Psoas muscle (tissue), 8 donors: ENCODE results near the gene RSPRY1. TPM values are rescaled to one million over a fixed set of nuclear protein-coding genes. Genes with fewer than 3 reads are reported as not detected.

Source experiments
- ATAC-seq, 4 donors: fragments of 200-7000 bp; cut with Tn5 transposase; one replicate each; pipeline ENCODE4 v1.9.1; 2020; ENCODE audit warnings: moderate library complexity in 3 of 4, mild to moderate bottlenecking in 2 of 4
- DNase-seq, 2 donors: peaks; one replicate each; pipeline ENCODE4 v3.0.0-alpha.2; 2020
- H3K27ac ChIP-seq: fragments of 200-600 bp; one replicate; pipeline ENCODE4 v1.8.0; 2022
- H3K27me3 ChIP-seq, 3 donors: fragments of 200-600 bp in 1 of 3; one replicate each; pipeline versions ENCODE4 v1.6.1 to v1.8.0; 2013 to 2022; ENCODE audit warnings: low read length in 2 of 3, mild to moderate bottlenecking in 2 of 3, moderate library complexity in 1 of 3; ENCODE audit not compliant: insufficient read depth in 3 of 3
- H3K36me3 ChIP-seq, 2 donors: fragments of 200-600 bp in 1 of 2; one replicate each; pipeline versions ENCODE4 v1.6.1 to v1.8.0; 2013 to 2022; ENCODE audit warnings: low read depth in 1 of 2, mild to moderate bottlenecking in 1 of 2, moderate library complexity in 1 of 2; ENCODE audit not compliant: insufficient read depth in 1 of 2
- H3K4me1 ChIP-seq: fragments of 200-600 bp; one replicate; pipeline ENCODE4 v1.8.0; 2022
- H3K4me3 ChIP-seq: fragments of 200-600 bp; one replicate; pipeline ENCODE4 v1.8.0; 2022; ENCODE audit warnings: mild to moderate bottlenecking
- H3K9me3 ChIP-seq: fragments of 200-600 bp; one replicate; pipeline ENCODE4 v1.8.0; 2022
- whole genome bisulfite sequencing, 3 donors: extraction: QIAGEN DNeasy Blood & Tissue Kit; methylation state at CpG; one replicate each; pipeline versions ENCODE4 v1.1.6 to v1.1.7; 2013; 5-methylcytosine and 5-hydroxymethylcytosine counted together
- intact Hi-C, 2 donors: fragments of 100-400 bp; cut with DNase I; formaldehyde crosslinking; loops; one replicate each; pipeline versions ENCODE4 v1.11.0 to v1.14.2; 2022
- polyA plus RNA-seq, 3 donors: library from polyadenylated mRNA; stranded (reverse); fragments of 200-250 nt; gene quantifications; one replicate each; pipeline ENCODE4 v1.2.3, GENCODE V29; 2013
- total RNA-seq, 4 donors: library from RNA; stranded (reverse); fragmentation: NEBNext Ultra II Directional in 2 of 4; extraction: Animal tissue kit (Norgen Biotek cat#: 25700) in 2 of 4; gene quantifications; one replicate each; pipeline versions ENCODE4 v1.2.1 to v1.2.4, GENCODE V29; 2021 to 2023
- TF ChIP-seq, protein P1 (sequence below): fragments of 200-600 bp; IDR thresholded peaks from one replicate; pipeline ENCODE4 v1.8.0; 2022; ENCODE audit warnings: antibody characterized with exemption
- donor health status: healthy with polysubstance abuse.
- donor health status: DM: no; HTN: no; CAD: no; lungs with moderate emphysema.
- donor health status: Bipolar disorder and iron deficiency.
- donor health status: healthy.
- donor health status: DM: yes; HTN: yes; CAD: no.
- donor health status: DM: no; HTN: no; CAD: no.
- donor health status: DM: no; HTN: no; CAD: no.
- donor health status: DM: yes; HTN: yes; CAD: no.

Gene RSPRY1
- total and polyA plus RNA-seq, 7 donors, result 7.1 to 19.5 (median 15.2) TPM

DNA sequence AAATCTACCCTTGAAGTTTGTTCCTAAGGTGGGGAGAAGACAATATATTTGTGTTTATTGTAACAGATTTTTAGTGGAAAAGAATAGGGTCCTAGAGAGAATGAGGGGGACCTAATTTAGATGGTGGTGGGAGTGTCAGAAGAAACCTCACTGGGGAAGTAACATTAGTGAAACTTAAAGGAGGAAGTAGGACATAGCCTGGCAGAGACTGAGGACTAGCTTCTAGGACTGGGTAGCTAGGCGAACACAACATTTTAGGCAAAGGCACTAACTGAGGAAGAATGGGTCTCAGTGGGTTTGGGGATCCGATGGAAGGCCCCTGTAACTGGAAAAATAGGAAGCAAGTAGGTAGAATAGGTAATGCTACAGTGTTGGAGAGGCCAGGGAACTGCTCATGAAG lies 54.7 kb downstream of the RSPRY1 start:
- TF ChIP-seq, protein P1, sequence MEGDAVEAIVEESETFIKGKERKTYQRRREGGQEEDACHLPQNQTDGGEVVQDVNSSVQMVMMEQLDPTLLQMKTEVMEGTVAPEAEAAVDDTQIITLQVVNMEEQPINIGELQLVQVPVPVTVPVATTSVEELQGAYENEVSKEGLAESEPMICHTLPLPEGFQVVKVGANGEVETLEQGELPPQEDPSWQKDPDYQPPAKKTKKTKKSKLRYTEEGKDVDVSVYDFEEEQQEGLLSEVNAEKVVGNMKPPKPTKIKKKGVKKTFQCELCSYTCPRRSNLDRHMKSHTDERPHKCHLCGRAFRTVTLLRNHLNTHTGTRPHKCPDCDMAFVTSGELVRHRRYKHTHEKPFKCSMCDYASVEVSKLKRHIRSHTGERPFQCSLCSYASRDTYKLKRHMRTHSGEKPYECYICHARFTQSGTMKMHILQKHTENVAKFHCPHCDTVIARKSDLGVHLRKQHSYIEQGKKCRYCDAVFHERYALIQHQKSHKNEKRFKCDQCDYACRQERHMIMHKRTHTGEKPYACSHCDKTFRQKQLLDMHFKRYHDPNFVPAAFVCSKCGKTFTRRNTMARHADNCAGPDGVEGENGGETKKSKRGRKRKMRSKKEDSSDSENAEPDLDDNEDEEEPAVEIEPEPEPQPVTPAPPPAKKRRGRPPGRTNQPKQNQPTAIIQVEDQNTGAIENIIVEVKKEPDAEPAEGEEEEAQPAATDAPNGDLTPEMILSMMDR, result no peak
- WGBS, 3 donors, result 88 to 94% (median 91%) methylated on average over 2 of the region's 2 CpGs
- Histone ChIP-seq H3K27me3 (no peaks in the 10 kb centered on the region), H3K36me3 (peaks cover 0 to 45% of the 10 kb centered on the region in 2 donors), H3K9me3 (no peaks in the 10 kb centered on the region), H3K4me3 (no peak overlapping the region), H3K4me1 (peaks cover 2% of the 10 kb centered on the region), H3K27ac (no peak overlapping the region)
- no peak for ATAC-seq
- DNase-seq, result no peak
- intact Hi-C loops, result loop anchor here (5.0 kb wide), 1 partner anchor 54 kb away; the partner anchor contains the start of genes PSME3IP1 (in 2 of the 2) and RSPRY1 (in 2 of the 2)

DNA sequence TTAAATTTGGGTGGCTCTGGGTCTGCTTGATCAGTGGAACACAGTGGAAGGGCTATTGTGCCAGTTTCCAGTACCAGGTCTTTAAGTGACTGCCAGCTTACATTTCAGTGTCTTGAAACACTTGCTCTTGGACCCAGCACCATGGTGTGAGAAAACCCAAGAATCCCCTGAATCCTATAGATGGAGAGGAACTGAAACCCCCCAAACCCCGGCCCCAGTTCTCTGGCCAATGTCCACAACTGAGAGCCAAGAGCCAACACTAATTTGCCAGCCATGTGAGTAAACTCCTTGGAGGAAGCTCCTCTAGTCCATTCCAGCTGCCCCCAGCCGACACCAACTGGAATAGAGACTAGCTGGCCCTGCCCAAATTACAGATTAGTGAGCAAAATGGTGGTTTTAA lies 56.5 kb downstream of the RSPRY1 start:
- WGBS, 3 donors, result 46 to 52% (median 52%) methylated on average over 2 of the region's 2 CpGs
- Histone ChIP-seq H3K27me3 (no peaks in the 10 kb centered on the region), H3K9me3 (no peaks in the 10 kb centered on the region), H3K4me3 (no peak overlapping the region), H3K27ac (no peak overlapping the region), H3K4me1 (peaks cover 8% of the 10 kb centered on the region), H3K36me3 (peaks cover 1 to 45% of the 10 kb centered on the region in 2 donors)
- intact Hi-C loops, result loop anchor here (5.0 kb wide), 1 partner anchor 55 kb away; the partner anchor contains the start of genes PSME3IP1 (in 2 of the 2) and RSPRY1 (in 2 of the 2)
- TF ChIP-seq, protein P1, result no peak
- no peak for ATAC-seq
- no peak for DNase-seq

DNA sequence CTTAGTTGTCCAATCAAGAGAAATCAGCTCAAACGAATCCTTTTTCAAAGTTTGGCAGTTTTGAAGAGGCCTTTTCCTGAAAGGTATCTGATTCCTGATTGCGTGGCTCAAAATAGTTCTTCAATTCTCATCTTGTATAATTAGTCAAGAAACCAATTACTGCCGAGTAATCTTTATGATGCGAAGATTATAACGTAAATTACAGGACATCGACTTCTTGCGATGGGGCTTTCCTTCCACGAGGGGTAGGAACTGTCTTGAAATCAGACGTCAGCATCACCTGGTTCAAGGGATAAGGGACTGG lies 58.3 kb downstream of the RSPRY1 start:
- no peak for DNase-seq
- peaks cover 3 to 45% of the 10 kb centered on the region in 2 donors for H3K36me3 ChIP-seq
- H3K4me1 ChIP-seq, result peaks cover 8% of the 10 kb centered on the region
- H3K9me3 ChIP-seq, result no peaks in the 10 kb centered on the region
- intact Hi-C loops, result loop anchor here (5.0 kb wide), 1 partner anchor 57 kb away; the partner anchor contains the start of genes PSME3IP1 (in 2 of the 2) and RSPRY1 (in 2 of the 2)
- peak overlapping the region; percentile 87 for H3K4me3 ChIP-seq
- TF ChIP-seq, protein P1, result no peak
- peak; percentile 4 to 47 (median 12) for ATAC-seq
- 8 to 12% (median 10%) methylated on average over 9 of the region's 9 CpGs for WGBS, 3 donors
- no peaks in the 10 kb centered on the region for H3K27me3 ChIP-seq
- H3K27ac ChIP-seq, result peak overlapping the region; percentile 87

DNA sequence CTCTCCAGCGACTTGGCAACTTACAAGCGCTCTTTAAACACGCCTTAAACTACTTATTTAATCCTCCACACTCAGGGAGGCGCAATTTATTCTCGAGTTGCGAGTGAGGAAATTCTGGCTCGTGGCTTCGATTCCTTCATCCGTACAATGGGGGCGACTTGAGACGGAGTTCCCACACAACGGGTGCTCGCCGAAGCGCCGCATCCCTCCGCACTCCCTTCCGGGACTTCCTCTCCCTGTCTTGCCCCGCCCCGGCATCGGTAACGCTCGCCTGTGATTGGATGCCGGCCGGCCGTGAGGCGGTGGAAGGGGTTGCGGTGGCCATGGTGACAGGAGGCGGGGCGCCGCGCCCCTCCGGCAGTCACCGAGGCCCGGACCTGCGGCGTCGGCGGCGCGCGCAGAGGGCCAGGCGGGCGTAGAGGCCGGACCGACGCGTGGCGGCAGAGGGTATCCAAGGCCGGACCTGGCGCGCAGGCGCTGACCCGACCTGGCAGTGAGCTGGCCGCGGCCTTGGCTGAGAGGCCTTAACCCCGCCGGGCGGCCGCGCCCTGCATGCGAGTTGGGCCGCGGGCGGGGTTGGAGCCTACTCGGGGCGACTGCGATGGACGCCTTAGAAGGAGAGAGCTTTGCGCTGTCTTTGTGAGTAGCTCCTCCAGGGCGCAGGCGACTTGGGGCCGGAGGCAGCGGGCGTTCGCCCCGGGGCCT lies 58.8 kb downstream of the RSPRY1 start, which contains the start of gene ARL2BP:
TSS of gene ARL2BP (plus strand) at position 493 of the 705 bp plus-strand sequence. CDS start at position 602, 109 bp downstream.
- peaks cover 3 to 45% of the 10 kb centered on the region in 2 donors for H3K36me3 ChIP-seq
- peak within 1 kb of the TSS; percentile 87 for H3K27ac ChIP-seq
- peak within 1 kb of the TSS; percentile 87 for H3K4me3 ChIP-seq
- TF ChIP-seq, protein P1, result peak; percentile 5
- DNase-seq (peak; percentile 99), ATAC-seq (peak; percentile 98 to 99 (median 99))
- no peaks in the 10 kb centered on the region for H3K27me3 ChIP-seq
- WGBS, 3 donors, result 0% methylated on average over 60 to 77 of the region's 77 CpGs
- peaks cover 8% of the 10 kb centered on the region for H3K4me1 ChIP-seq
- no peaks in the 10 kb centered on the region for H3K9me3 ChIP-seq
- intact Hi-C loops, result loop anchor here (5.0 kb wide), 2 partner anchors 52 to 58 kb away; partner anchors contain the start of genes PSME3IP1 (in 2 of the 2) and RSPRY1 (in 2 of the 2)
